Vagina (tissue), 2 donors: ENCODE data around the gene PTPRG. TPM values are rescaled to one million over a fixed set of nuclear protein-coding genes. Genes with fewer than 3 reads are reported as not detected.

Experiments
- DNase-seq, 2 donors: peaks; one replicate each; pipeline ENCODE4 v3.0.0-alpha.2; 2017; ENCODE audit errors: extremely low spot score in 2 of 2
- H3K27ac ChIP-seq: fragments of 200-600 bp; sonication (generic); one replicate; pipeline ENCODE4 v1.5.1; 2019
- H3K27me3 ChIP-seq: fragments of 200-600 bp; sonication (generic); one replicate; pipeline ENCODE4 v1.5.1; 2019
- H3K36me3 ChIP-seq, 2 donors: fragments of 200-600 bp; sonication (generic); one replicate each; pipeline ENCODE4 v1.5.1; 2017 to 2019
- H3K4me1 ChIP-seq: fragments of 200-600 bp; sonication (generic); one replicate; pipeline ENCODE4 v1.5.1; 2019
- H3K4me3 ChIP-seq, 2 donors: fragments of 200-600 bp; sonication (generic); 1 replicate in 1 of 2; 2 replicates in 1 of 2; pipeline ENCODE4 v1.5.1; 2016 to 2019
- H3K9me3 ChIP-seq: fragments of 200-600 bp; sonication (generic); one replicate; pipeline ENCODE4 v1.5.1; 2019
- POLR2A ChIP-seq, 2 donors: fragments of 450-650 bp; IDR thresholded peaks; one replicate each; pipeline ENCODE4 v1.6.1; 2017; ENCODE audit warnings: antibody characterized with exemption in 2 of 2, mild to moderate bottlenecking in 2 of 2, moderate library complexity in 2 of 2
- POLR2AphosphoS5 ChIP-seq, 2 donors: sonication (generic); formaldehyde crosslinking; IDR thresholded peaks; one replicate each; pipeline ENCODE4 v1.9.0; 2017; ENCODE audit warnings: antibody characterized with exemption in 2 of 2, mild to moderate bottlenecking in 2 of 2, low read depth in 1 of 2; ENCODE audit not compliant: insufficient read depth in 1 of 2
- intact Hi-C: fragments of 100-400 bp; cut with DNase I; formaldehyde crosslinking; loops from one replicate; pipeline ENCODE4 v1.15.1; 2023
- total RNA-seq: library from RNA; depleted of rRNA; stranded (reverse); fragments of >200 nt; gene quantifications from one replicate; pipeline ENCODE4 v1.2.3, GENCODE V29; 2016
- TF ChIP-seq, protein P1 (sequence below), 3 experiments: fragments of 450-650 bp in 2 of 3; fragments of 200-600 bp in 1 of 3; sonication (generic) in 1 of 3; IDR thresholded peaks; one replicate each; pipeline ENCODE4 v1.5.1; 2017 to 2019; ENCODE audit warnings: antibody characterized with exemption in 3 of 3, mild to moderate bottlenecking in 2 of 3, moderate library complexity in 2 of 3

PTPRG gene
- total RNA-seq, 1 donor from 2014 or later, result 47.6 TPM

DNA sequence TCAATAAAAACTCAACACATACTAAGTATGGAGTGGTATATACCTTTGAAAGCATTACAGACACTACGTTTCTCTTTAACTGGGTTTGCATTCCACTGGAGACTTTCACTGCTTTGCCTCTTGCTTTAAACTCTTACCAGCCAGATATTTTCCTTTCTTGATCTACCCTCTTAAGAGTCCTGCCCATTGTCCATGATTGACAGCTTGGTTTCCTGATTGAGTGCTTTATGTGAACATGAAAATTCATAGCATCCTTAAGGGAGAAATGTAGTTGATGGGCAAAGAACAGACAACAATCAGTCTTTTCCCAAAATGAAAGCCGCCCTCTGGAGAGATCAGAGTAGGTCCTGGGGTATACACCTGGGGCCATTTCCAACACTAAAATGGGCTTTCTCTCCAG lies 78.6 kb downstream of the PTPRG start:
- DNase-seq, result no peak
- Histone ChIP-seq H3K27me3 (no peaks in the 10 kb centered on the region), H3K4me3 (no peak overlapping the region), H3K4me1 (peaks cover 16% of the 10 kb centered on the region), H3K27ac (no peak overlapping the region), H3K36me3 (no peaks in the 10 kb centered on the region), H3K9me3 (no peaks in the 10 kb centered on the region)
- intact Hi-C loops, result no loop called here
- TF ChIP-seq POLR2A (IDR thresholded peaks at IDR 0.05) (no peak), POLR2AphosphoS5 (IDR thresholded peaks at IDR 0.05; ENCODE audit: insufficient read depth in 1 of 2, low read depth in 1 of 2) (no peak)
- TF ChIP-seq, protein P1, sequence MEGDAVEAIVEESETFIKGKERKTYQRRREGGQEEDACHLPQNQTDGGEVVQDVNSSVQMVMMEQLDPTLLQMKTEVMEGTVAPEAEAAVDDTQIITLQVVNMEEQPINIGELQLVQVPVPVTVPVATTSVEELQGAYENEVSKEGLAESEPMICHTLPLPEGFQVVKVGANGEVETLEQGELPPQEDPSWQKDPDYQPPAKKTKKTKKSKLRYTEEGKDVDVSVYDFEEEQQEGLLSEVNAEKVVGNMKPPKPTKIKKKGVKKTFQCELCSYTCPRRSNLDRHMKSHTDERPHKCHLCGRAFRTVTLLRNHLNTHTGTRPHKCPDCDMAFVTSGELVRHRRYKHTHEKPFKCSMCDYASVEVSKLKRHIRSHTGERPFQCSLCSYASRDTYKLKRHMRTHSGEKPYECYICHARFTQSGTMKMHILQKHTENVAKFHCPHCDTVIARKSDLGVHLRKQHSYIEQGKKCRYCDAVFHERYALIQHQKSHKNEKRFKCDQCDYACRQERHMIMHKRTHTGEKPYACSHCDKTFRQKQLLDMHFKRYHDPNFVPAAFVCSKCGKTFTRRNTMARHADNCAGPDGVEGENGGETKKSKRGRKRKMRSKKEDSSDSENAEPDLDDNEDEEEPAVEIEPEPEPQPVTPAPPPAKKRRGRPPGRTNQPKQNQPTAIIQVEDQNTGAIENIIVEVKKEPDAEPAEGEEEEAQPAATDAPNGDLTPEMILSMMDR (IDR thresholded peaks at IDR 0.05), result no peak

DNA sequence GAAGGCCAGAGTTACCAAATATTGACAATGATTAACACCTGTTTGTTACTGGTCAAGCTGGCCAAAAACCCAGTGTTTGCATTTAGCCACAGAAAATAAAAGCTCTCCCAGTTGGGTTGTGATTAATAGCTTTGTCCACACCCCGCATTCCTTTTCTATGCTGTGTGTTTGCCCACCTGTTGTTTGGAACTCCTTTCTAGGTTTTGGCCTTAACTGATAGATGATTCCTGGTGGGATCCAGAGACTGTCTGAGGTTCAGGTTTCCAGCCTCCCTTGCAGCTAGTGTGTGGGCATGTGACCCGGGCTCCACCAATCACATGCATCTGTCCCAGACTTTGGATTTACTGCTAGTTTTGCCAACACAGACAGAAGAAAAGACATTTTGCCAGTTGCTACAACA lies 83.8 kb downstream of the PTPRG start:
- Histone ChIP-seq H3K27ac (no peak overlapping the region), H3K9me3 (no peaks in the 10 kb centered on the region), H3K4me1 (peaks cover 20% of the 10 kb centered on the region), H3K36me3 (no peaks in the 10 kb centered on the region), H3K27me3 (no peaks in the 10 kb centered on the region), H3K4me3 (no peak overlapping the region)
- DNase-seq, result no peak
- intact Hi-C loops, result no loop called here
- TF ChIP-seq, protein P1 (IDR thresholded peaks at IDR 0.05), result no peak
- TF ChIP-seq POLR2AphosphoS5 (IDR thresholded peaks at IDR 0.05; ENCODE audit: insufficient read depth in 1 of 2, low read depth in 1 of 2) (no peak), POLR2A (IDR thresholded peaks at IDR 0.05) (no peak)

DNA sequence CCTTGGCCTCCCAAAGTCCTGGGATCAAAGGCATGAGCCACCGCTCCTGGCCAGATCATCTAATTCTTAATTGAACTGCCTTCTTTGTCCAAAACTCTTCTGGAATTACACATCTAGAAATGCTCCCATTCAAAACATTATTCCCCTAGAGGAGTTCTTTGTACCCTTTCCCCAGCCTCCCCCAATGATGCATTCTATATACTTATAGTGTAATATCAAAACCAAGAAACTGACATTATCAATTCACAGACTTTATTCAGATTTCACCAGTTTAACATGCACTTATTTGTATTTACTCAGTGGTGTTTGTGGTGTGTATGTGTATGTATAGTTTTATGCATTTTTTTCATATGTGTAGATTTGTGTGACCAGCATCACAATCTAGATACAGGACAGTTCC lies 85.0 kb downstream of the PTPRG start:
- no peaks in the 10 kb centered on the region for H3K36me3 ChIP-seq
- DNase-seq, result no peak
- TF ChIP-seq, protein P1 (IDR thresholded peaks at IDR 0.05), result no peak
- no peak for TF ChIP-seq POLR2A (IDR thresholded peaks at IDR 0.05)
- no peak for TF ChIP-seq POLR2AphosphoS5 (IDR thresholded peaks at IDR 0.05; ENCODE audit: insufficient read depth in 1 of 2, low read depth in 1 of 2)
- H3K4me3 ChIP-seq, result no peak overlapping the region
- no peak overlapping the region for H3K27ac ChIP-seq
- no peaks in the 10 kb centered on the region for H3K9me3 ChIP-seq
- H3K27me3 ChIP-seq, result no peaks in the 10 kb centered on the region
- peaks cover 21% of the 10 kb centered on the region for H3K4me1 ChIP-seq
- intact Hi-C loops, result no loop called here

DNA sequence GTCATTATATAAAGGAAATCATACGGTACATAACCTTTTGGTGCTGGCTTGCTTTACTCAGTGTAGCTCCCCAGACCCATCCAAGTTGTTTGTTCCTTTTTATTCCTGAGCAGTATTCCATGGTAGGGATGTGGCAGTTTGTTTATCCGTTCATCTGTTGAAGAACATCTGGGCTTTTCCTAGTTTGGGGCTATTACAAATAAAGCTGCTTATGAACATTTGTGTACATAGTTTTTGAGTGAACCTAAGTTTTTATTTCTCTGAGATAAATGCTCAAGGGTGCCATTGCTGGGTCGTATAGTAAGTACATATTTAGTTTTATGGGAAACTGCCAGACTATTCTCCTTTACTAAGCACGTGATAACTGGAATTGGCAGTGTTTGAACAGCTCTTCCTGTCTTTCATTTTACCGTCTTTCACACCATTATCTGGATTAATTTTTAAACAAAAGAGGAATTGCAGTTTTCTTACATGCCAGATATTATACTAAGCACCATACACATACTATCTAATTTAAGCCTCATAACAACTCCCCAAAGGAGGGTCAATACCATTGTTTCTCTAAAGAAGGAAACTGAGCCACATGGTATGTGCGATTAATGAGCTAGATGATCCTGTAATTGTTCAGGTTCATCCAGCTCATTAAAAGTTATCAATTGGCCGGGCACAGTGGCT lies 85.6 kb downstream of the PTPRG start:
- Histone ChIP-seq H3K4me1 (peaks cover 21% of the 10 kb centered on the region), H3K4me3 (no peak overlapping the region), H3K27me3 (no peaks in the 10 kb centered on the region), H3K36me3 (no peaks in the 10 kb centered on the region), H3K9me3 (no peaks in the 10 kb centered on the region), H3K27ac (no peak overlapping the region)
- DNase-seq, result no peak
- intact Hi-C loops, result no loop called here
- no peak for TF ChIP-seq POLR2AphosphoS5 (IDR thresholded peaks at IDR 0.05; ENCODE audit: insufficient read depth in 1 of 2, low read depth in 1 of 2)
- TF ChIP-seq POLR2A (IDR thresholded peaks at IDR 0.05), result no peak
- TF ChIP-seq, protein P1 (IDR thresholded peaks at IDR 0.05), result no peak

DNA sequence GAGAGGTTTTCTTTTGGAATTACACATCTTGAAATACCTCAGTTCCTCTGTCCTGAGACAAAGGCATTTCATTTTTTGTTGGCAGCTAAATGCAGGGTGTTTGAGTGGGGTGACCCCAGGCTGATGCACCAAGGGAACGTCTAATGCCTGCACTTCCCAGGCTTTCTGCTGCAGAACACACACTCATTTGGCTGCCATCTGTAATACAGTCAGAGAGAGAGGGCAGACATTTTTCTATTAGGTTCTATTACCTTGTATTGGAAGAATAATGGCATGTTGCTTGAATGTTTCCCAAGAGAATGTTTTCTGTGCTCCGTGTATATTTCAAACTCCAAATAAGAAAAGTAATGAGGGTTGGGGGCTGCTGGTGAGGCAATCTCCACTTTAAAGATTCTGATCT lies 87.1 kb downstream of the PTPRG start:
- intact Hi-C loops, result no loop called here
- H3K27me3 ChIP-seq, result no peaks in the 10 kb centered on the region
- no peak for DNase-seq
- H3K4me1 ChIP-seq, result peaks cover 21% of the 10 kb centered on the region
- H3K9me3 ChIP-seq, result no peaks in the 10 kb centered on the region
- no peak overlapping the region for H3K4me3 ChIP-seq
- H3K27ac ChIP-seq, result no peak overlapping the region
- TF ChIP-seq, protein P1 (IDR thresholded peaks at IDR 0.05), result no peak
- TF ChIP-seq POLR2A (IDR thresholded peaks at IDR 0.05) (no peak), POLR2AphosphoS5 (IDR thresholded peaks at IDR 0.05; ENCODE audit: insufficient read depth in 1 of 2, low read depth in 1 of 2) (no peak)
- H3K36me3 ChIP-seq, result no peaks in the 10 kb centered on the region
